OCI-LY1 (cell line): ENCODE results near the gene CFAP97.
A peak's percentile ranks its signal among the peaks of the same experiment; 100 is the strongest.

Experiments
- H2AFZ ChIP-seq: fragments of 200-600 bp; sonication (generic), shearing (Covaris generic); 2 replicates; pipeline ENCODE4 v1.6.0; 2014; ENCODE audit warnings: antibody characterized with exemption, mild to moderate bottlenecking, low read length
- H3F3A ChIP-seq: fragments of 200-600 bp; sonication (generic), shearing (Covaris generic); 2 replicates; pipeline ENCODE4 v1.6.0; 2014; ENCODE audit warnings: mild to moderate bottlenecking, antibody characterized with exemption, low read length, moderate library complexity; ENCODE audit not compliant: insufficient read depth
- H3K27ac ChIP-seq: fragments of 200-600 bp; sonication (generic); 2 replicates; pipeline ENCODE4 v1.5.1; 2014; ENCODE audit warnings: low read length, mixed run types, mild to moderate bottlenecking, low read depth; ENCODE audit not compliant: poor library complexity, severe bottlenecking
- H3K27me3 ChIP-seq: fragments of 200-600 bp; sonication (generic); 2 replicates; pipeline ENCODE4 v1.6.0; 2014; ENCODE audit warnings: antibody characterized with exemption, mild to moderate bottlenecking, low read length, moderate library complexity; ENCODE audit not compliant: insufficient read depth
- H3K36me3 ChIP-seq: fragments of 200-600 bp; sonication (generic); 2 replicates; pipeline ENCODE4 v1.6.1; 2014; ENCODE audit warnings: mild to moderate bottlenecking, antibody characterized with exemption, low read length, moderate library complexity, mixed read lengths; ENCODE audit not compliant: insufficient read depth
- H3K4me1 ChIP-seq: fragments of 200-600 bp; sonication (generic); 2 replicates; pipeline ENCODE4 v1.5.1; 2014; ENCODE audit warnings: mild to moderate bottlenecking, low read length, moderate library complexity; ENCODE audit not compliant: insufficient read depth, severe bottlenecking
- H3K4me2 ChIP-seq: fragments of 200-600 bp; sonication (generic), shearing (Covaris generic); 2 replicates; pipeline ENCODE4 v1.6.1; 2014; ENCODE audit warnings: low read length
- H3K4me3 ChIP-seq: fragments of 200-600 bp; sonication (generic); 2 replicates; pipeline ENCODE4 v1.5.1; 2014; ENCODE audit warnings: low read length, low read depth, mild to moderate bottlenecking, mixed read lengths; ENCODE audit not compliant: poor library complexity, severe bottlenecking
- H3K79me2 ChIP-seq: fragments of 200-600 bp; shearing (Covaris generic); 2 replicates; pipeline ENCODE4 v1.6.1; 2016; ENCODE audit warnings: mixed run types, low read length, mixed read lengths; ENCODE audit not compliant: insufficient read depth
- H3K9ac ChIP-seq: fragments of 200-600 bp; sonication (generic), shearing (Covaris generic); 2 replicates; pipeline ENCODE4 v1.6.1; 2014; ENCODE audit warnings: mild to moderate bottlenecking, low read length, mixed read lengths
- H3K9me2 ChIP-seq: fragments of 200-600 bp; sonication (generic), shearing (Covaris generic); 2 replicates; pipeline ENCODE4 v1.6.1; 2014; ENCODE audit warnings: low read depth, mild to moderate bottlenecking, low read length, mixed read lengths
- H3K9me3 ChIP-seq: fragments of 200-600 bp; shearing (Covaris generic); 2 replicates; pipeline ENCODE4 v1.6.1; 2014; ENCODE audit warnings: low read length, mixed read lengths
- H4K20me1 ChIP-seq: fragments of 200-600 bp; sonication (generic), shearing (Covaris generic); 2 replicates; pipeline ENCODE4 v1.6.0; 2016; ENCODE audit warnings: mild to moderate bottlenecking, low read length; ENCODE audit not compliant: insufficient read depth
- CTCF ChIP-seq: fragments of 200-600 bp; sonication (generic), shearing (Covaris generic); IDR thresholded peaks from 2 replicates; pipeline ENCODE4 v1.5.1; 2017; ENCODE audit warnings: mild to moderate bottlenecking, antibody characterized with exemption, low read length, moderate library complexity, mixed read lengths
- EZH2 ChIP-seq: fragments of 200-600 bp; sonication (generic), shearing (Covaris generic); IDR thresholded peaks from 2 replicates; pipeline ENCODE4 v1.8.0; 2017; ENCODE audit warnings: borderline replicate concordance, mixed run types, mild to moderate bottlenecking, antibody characterized with exemption, low read length, moderate library complexity, mixed read lengths

CFAP97 gene

DNA sequence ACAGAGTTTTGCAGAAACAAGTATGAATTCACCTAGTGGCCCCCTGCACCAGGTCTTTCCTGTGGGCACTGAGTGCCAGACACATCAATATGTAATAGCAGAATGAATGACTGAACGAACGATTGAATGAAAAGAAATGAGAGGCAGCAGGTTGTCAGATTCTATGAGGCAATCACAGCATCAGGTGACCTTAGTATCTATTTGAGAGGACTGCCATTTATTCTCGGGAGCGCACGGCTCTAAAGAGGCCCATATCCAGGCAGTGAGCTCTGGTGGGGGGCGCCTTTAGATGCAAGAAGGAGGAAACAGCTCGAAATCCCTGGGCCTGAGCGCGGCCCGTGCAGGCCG lies 61.3 kb downstream of the CFAP97 start:
- Histone ChIP-seq H3K9me3 (no peaks in the 10 kb centered on the region), H3K36me3 (peaks cover 28% of the 10 kb centered on the region; the same call in 1 of the 2 replicates), H3K4me2 (peak overlapping the region; percentile 82), H3K27me3 (no peaks in the 10 kb centered on the region), H4K20me1 (no peaks in the 10 kb centered on the region), H3K27ac (no peak overlapping the region), H3K4me1 (peaks cover 19% of the 10 kb centered on the region), H3F3A (no peaks in the 10 kb centered on the region), H3K79me2 (peaks cover 7% of the 10 kb centered on the region; the same call in 1 of the 2 replicates), H3K9me2 (no peaks in the 10 kb centered on the region), H2AFZ (peak overlapping the region; percentile 36), H3K9ac (peak overlapping the region; percentile 66), H3K4me3 (peak overlapping the region; percentile 80)
- no peak for TF ChIP-seq EZH2

GRCh38 chr4:185141777-185142176 lies 62.0 kb downstream of the CFAP97 start:
- TF ChIP-seq CTCF (no peak), EZH2 (no peak)
- Histone ChIP-seq H3K4me2 (no peak overlapping the region), H3K36me3 (peaks cover 21% of the 10 kb centered on the region; the same call in 1 of the 2 replicates), H4K20me1 (no peaks in the 10 kb centered on the region), H2AFZ (no peak overlapping the region), H3K4me3 (no peak overlapping the region), H3F3A (no peaks in the 10 kb centered on the region), H3K9me3 (no peaks in the 10 kb centered on the region), H3K27me3 (no peaks in the 10 kb centered on the region), H3K9me2 (no peaks in the 10 kb centered on the region), H3K4me1 (peaks cover 19% of the 10 kb centered on the region), H3K27ac (no peak overlapping the region), H3K79me2 (peaks cover 7% of the 10 kb centered on the region; the same call in 1 of the 2 replicates), H3K9ac (no peak overlapping the region)

DNA sequence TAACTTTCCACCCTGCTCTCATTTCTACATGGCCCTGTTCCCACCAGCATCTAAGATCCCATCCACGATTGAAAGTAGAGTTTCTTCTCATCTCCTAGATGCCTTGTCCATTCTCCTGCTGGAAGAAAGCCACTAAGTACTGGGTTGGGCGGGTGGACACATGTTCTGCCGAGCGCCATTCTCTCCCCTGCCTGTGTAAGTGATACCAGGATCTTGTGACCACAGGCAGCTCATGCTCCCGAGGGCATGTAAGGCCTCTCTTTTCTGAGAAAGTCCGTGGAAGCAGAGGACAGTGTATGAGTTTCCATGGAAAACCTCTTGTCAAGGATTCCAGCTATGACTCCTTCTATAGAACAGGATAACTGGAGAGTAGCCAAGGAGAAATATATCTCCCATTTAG lies 64.1 kb downstream of the CFAP97 start:
- Histone ChIP-seq H3K4me2 (no peak overlapping the region), H3K36me3 (peaks cover under 1% of the 10 kb centered on the region; the same call in 1 of the 2 replicates), H3K4me1 (peaks cover 17% of the 10 kb centered on the region), H2AFZ (no peak overlapping the region), H3K9me2 (no peaks in the 10 kb centered on the region), H3K9ac (no peak overlapping the region), H3K27ac (no peak overlapping the region), H3K79me2 (peaks cover 7% of the 10 kb centered on the region; the same call in 1 of the 2 replicates), H3K27me3 (no peaks in the 10 kb centered on the region), H3F3A (no peaks in the 10 kb centered on the region), H4K20me1 (no peaks in the 10 kb centered on the region), H3K4me3 (no peak overlapping the region), H3K9me3 (no peaks in the 10 kb centered on the region)
- TF ChIP-seq EZH2 (no peak), CTCF (no peak)

DNA sequence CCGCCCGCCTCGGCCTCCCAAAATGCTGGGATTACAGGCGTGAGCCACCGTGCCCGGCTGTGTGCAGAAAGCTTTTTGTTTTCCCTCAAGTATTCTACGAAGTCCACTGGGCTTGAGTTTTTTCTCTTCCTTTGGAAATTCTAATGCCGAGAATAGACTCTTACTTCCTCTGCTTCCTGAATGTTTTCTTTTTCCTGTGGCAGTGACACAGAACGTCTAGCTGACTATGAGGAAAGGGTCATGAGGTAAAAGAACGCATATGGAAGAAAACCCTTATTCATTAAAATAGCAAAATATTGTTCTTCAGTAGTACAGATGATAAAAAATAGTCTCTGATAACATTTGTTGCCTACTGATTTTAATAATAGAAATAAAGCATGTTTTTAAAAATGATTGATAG lies 65.6 kb downstream of the CFAP97 start:
- no peak overlapping the region for H3K27ac ChIP-seq
- peaks cover 7% of the 10 kb centered on the region for H3K4me1 ChIP-seq
- TF ChIP-seq EZH2 (no peak), CTCF (no peak)
- H3K9me2 ChIP-seq: no peaks in the 10 kb centered on the region
- no peaks in the 10 kb centered on the region for H3F3A ChIP-seq
- no peak overlapping the region for H3K4me3 ChIP-seq
- H3K27me3 ChIP-seq: no peaks in the 10 kb centered on the region
- H4K20me1 ChIP-seq: no peaks in the 10 kb centered on the region
- no peak overlapping the region for H3K9ac ChIP-seq
- H3K4me2 ChIP-seq: no peak overlapping the region
- H2AFZ ChIP-seq: no peak overlapping the region
- H3K9me3 ChIP-seq: no peaks in the 10 kb centered on the region
- H3K79me2 ChIP-seq: no peaks in the 10 kb centered on the region
- no peaks in the 10 kb centered on the region for H3K36me3 ChIP-seq
